Measurements from ENCODE around the gene FAM170B. TPM values are rescaled to one million over a fixed set of nuclear protein-coding genes. Genes with fewer than 3 reads are reported as not detected.

FAM170B gene
- total and polyA plus RNA-seq, 2 experiments from 2014 or later: not detected

GRCh38 chr10:49134327-49134726 lies 506 bp upstream of the FAM170B start (continued):
- TF ChIP-seq, protein P1, sequence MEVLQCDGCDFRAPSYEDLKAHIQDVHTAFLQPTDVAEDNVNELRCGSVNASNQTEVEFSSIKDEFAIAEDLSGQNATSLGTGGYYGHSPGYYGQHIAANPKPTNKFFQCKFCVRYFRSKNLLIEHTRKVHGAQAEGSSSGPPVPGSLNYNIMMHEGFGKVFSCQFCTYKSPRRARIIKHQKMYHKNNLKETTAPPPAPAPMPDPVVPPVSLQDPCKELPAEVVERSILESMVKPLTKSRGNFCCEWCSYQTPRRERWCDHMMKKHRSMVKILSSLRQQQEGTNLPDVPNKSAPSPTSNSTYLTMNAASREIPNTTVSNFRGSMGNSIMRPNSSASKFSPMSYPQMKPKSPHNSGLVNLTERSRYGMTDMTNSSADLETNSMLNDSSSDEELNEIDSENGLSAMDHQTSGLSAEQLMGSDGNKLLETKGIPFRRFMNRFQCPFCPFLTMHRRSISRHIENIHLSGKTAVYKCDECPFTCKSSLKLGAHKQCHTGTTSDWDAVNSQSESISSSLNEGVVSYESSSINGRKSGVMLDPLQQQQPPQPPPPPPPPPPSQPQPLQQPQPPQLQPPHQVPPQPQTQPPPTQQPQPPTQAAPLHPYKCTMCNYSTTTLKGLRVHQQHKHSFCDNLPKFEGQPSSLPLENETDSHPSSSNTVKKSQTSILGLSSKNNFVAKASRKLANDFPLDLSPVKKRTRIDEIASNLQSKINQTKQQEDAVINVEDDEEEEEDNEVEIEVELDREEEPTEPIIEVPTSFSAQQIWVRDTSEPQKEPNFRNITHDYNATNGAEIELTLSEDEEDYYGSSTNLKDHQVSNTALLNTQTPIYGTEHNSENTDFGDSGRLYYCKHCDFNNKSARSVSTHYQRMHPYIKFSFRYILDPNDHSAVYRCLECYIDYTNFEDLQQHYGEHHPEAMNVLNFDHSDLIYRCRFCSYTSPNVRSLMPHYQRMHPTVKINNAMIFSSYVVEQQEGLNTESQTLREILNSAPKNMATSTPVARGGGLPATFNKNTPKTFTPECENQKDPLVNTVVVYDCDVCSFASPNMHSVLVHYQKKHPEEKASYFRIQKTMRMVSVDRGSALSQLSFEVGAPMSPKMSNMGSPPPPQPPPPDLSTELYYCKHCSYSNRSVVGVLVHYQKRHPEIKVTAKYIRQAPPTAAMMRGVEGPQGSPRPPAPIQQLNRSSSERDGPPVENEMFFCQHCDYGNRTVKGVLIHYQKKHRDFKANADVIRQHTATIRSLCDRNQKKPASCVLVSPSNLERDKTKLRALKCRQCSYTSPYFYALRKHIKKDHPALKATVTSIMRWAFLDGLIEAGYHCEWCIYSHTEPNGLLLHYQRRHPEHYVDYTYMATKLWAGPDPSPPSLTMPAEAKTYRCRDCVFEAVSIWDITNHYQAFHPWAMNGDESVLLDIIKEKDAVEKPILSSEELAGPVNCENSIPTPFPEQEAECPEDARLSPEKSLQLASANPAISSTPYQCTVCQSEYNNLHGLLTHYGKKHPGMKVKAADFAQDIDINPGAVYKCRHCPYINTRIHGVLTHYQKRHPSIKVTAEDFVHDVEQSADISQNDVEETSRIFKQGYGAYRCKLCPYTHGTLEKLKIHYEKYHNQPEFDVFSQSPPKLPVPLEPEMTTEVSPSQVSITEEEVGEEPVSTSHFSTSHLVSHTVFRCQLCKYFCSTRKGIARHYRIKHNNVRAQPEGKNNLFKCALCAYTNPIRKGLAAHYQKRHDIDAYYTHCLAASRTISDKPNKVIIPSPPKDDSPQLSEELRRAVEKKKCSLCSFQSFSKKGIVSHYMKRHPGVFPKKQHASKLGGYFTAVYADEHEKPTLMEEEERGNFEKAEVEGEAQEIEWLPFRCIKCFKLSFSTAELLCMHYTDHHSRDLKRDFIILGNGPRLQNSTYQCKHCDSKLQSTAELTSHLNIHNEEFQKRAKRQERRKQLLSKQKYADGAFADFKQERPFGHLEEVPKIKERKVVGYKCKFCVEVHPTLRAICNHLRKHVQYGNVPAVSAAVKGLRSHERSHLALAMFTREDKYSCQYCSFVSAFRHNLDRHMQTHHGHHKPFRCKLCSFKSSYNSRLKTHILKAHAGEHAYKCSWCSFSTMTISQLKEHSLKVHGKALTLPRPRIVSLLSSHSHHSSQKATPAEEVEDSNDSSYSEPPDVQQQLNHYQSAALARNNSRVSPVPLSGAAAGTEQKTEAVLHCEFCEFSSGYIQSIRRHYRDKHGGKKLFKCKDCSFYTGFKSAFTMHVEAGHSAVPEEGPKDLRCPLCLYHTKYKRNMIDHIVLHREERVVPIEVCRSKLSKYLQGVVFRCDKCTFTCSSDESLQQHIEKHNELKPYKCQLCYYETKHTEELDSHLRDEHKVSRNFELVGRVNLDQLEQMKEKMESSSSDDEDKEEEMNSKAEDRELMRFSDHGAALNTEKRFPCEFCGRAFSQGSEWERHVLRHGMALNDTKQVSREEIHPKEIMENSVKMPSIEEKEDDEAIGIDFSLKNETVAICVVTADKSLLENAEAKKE (CRISPR knock-in tag; IDR thresholded peaks at IDR 0.05): no peak
- TF ChIP-seq EZH2phosphoT487 (IDR thresholded peaks at IDR 0.05; ENCODE audit: unreplicated experiment): no peak

DNA sequence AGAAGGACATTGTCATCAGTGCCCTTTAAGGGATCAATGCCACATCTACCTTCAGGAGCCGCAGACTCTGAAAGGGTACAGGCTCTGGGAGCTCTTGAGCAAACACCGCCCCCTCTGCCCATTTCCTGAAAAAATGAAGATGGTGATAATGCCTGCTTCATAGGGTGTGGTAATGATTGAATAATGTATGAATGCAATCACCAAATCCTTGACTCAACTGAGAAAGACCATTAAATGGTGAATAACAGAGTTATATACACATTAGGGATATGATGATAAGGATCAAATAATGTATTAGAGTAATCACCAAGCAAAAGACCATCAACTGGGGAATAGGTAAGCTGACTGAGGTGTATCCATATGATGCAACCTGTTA lies 1.5 kb downstream of the FAM170B start:
- no peak overlapping the region for H3K27ac Mint-ChIP-seq
- no peaks in the 10 kb centered on the region for H4K20me1 ChIP-seq (replicated peaks; ENCODE audit: insufficient read depth)
- peaks cover 13% of the 10 kb centered on the region; the same call in 1 of the 2 replicates for H3K9me2 ChIP-seq (ENCODE audit: insufficient read depth)
- DNase-seq (ENCODE audit: low spot score): no peak
- no peak overlapping the region for H3K4me3 Mint-ChIP-seq
- H3K4me2 ChIP-seq: no peak overlapping the region
- H3K27me3 Mint-ChIP-seq (ENCODE audit: insufficient read depth, low read depth, poor library complexity): peaks cover 1% of the 10 kb centered on the region
- no peak overlapping the region for H3K27ac ChIP-seq (ENCODE audit: low read depth)
- no peak for TF ChIP-seq ZNF114 (CRISPR knock-in tag; IDR thresholded peaks at IDR 0.05)
- TF ChIP-seq CTCF (conservative IDR thresholded peaks at IDR 0.05; ENCODE audit: low read depth in 2 of 2): peak; percentile 17 to 30; a peak in 1 of 4 replicates
- H3K9me3 Mint-ChIP-seq: peaks cover 2% of the 10 kb centered on the region; the same call in 1 of the 3 replicates
- no peaks in the 10 kb centered on the region for H3K79me2 ChIP-seq (replicated peaks; ENCODE audit: insufficient read depth)
- H3F3A ChIP-seq (replicated peaks; ENCODE audit: low read depth): no peaks in the 10 kb centered on the region
- H3K36me3 Mint-ChIP-seq (ENCODE audit: low read depth): peaks cover 2% of the 10 kb centered on the region; the same call in 1 of the 3 replicates
- H3K27me3 ChIP-seq (ENCODE audit: insufficient read depth): no peaks in the 10 kb centered on the region
- H3K4me3 ChIP-seq: no peak overlapping the region
- no peaks in the 10 kb centered on the region; the same call in 1 of the 3 replicates for H3K4me1 Mint-ChIP-seq
- H3K4me1 ChIP-seq (ENCODE audit: insufficient read depth): no peaks in the 10 kb centered on the region
- ATAC-seq: peak; percentile 35; the same call in 2 of the 3 replicates
- no peak overlapping the region for H2AFZ ChIP-seq
- H3K36me3 ChIP-seq (ENCODE audit: insufficient read depth): no peaks in the 10 kb centered on the region
